K562 treated with DMSO at 1 percent for 12 hours (cell line): ENCODE results near the gene PRSS1. TPM values are rescaled to one million over a fixed set of nuclear protein-coding genes. Genes with fewer than 3 reads are reported as not detected.

Experiments
- total RNA-seq: library from RNA; unstranded; fragments of 300-600 nt; gene quantifications from 2 replicates; pipeline ENCODE4 v1.2.3, GENCODE V29; 2022; ENCODE audit not compliant: insufficient read depth

The PRSS1 gene
- total RNA-seq = not detected in 2 replicates

GRCh38 chr7:142749218-142749993 lies at the start of gene PRSS1:
TSS of gene PRSS1 (plus strand) at chr7:142749472. CDS start at chr7:142749485, 13 bp downstream.

GRCh38 chr7:142770661-142771352 lies 21.5 kb downstream of the PRSS1 start, which contains the start of gene PRSS2:
TSS of gene PRSS2 (plus strand) at chr7:142770970. CDS start at chr7:142770983, 13 bp downstream.

Other genes starting within 250 kb of the PRSS1 start
- gene PRSS2, start 21.5 kb downstream of the PRSS1 start, total RNA-seq = 3.2 and 3.9 TPM in 2 replicates
- gene EPHB6, start 105.6 kb downstream of the PRSS1 start, total RNA-seq = 5.1 and 6.2 TPM in 2 replicates
- gene TRPV6, start 136.3 kb downstream of the PRSS1 start, total RNA-seq = 1.2 and 3.6 TPM in 2 replicates
- not detected in 2 replicates for gene TRPV5, start 184.3 kb downstream of the PRSS1 start, total RNA-seq
- 1.6 TPM in 1 of 2 replicates, not detected in the other for gene LLCFC1, start 190.0 kb downstream of the PRSS1 start, total RNA-seq
- gene KEL, start 212.9 kb downstream of the PRSS1 start, total RNA-seq = 14.4 and 35.9 TPM in 2 replicates